ENCODE measurements around the gene MRPL11.

MRPL11 gene

DNA sequence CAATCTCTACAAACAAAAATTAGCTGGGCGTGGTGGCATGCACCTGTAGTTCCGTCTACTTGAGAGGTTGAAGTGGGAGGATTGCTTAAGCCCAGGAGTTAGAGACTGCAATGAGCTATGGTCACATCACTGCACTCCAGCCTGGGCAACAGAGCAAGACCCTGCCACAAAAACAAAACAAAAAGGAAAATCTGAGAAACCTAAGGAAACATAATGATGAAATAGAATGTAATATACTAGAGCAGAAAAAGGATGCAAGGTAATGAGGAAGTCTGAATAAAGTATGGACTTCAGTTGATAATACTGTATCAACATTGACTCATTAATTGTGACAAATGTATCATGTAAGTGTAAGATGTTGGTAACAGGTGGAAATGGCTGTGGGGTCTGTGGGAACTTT lies 9.7 kb downstream of the MRPL11 start:
- DNase-seq, result no peak

DNA sequence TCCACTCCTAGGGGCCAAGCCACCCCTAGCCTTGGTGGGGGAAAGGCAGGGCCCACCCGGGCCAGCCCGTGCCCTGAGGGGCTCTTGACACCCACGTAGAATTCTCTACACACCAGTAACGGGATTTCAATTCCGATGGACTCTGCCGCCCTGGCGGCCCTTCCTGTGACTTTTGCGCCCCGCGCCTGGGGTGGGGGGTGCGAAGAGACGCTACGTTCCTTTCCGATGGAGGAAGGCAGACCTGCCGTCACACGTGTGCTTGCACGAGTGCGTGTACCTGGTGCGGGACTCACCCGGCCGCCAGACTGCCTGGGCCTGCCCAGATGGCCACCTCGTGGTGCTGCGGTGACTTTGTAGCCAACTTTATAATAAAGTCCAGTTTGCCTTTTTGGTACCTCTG lies 12.3 kb downstream of the MRPL11 start:
- no peak for DNase-seq

DNA sequence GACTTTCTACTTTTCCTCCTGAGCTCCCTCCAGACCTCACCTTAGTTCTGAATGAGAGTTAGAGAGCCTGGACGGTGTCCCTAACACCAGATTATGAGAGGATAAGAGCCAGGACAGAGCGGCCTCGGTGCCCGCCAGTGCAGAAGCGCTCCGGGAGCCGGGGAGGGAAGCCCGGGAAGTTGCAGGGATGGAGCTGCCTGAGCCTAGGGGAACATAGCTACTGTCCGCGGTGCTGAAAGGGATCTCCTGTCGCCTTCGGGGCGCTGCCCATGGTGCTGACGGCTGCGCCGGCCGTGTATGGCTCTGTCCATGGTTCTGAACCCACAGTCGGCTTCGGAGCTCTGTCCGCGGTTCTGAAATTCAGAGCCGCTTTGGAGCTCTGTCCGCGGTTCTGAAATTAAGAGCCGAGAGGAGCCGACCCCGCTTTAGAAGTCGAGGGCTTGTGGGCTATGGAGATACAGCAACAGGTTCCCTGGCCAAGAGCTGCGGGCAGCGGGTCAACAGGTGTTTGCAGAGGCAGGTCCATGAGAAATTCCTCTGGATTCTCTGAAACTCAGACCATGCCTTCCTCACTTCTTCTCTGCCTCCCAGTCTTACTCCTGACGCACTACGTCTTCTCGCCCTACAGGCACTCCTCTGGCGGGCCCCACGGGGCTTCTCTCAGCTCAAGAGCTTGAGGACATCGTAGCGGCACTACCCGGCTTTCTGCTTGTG lies 17.0 kb downstream of the MRPL11 start:
- DNase-seq, result peak; percentile 94

DNA sequence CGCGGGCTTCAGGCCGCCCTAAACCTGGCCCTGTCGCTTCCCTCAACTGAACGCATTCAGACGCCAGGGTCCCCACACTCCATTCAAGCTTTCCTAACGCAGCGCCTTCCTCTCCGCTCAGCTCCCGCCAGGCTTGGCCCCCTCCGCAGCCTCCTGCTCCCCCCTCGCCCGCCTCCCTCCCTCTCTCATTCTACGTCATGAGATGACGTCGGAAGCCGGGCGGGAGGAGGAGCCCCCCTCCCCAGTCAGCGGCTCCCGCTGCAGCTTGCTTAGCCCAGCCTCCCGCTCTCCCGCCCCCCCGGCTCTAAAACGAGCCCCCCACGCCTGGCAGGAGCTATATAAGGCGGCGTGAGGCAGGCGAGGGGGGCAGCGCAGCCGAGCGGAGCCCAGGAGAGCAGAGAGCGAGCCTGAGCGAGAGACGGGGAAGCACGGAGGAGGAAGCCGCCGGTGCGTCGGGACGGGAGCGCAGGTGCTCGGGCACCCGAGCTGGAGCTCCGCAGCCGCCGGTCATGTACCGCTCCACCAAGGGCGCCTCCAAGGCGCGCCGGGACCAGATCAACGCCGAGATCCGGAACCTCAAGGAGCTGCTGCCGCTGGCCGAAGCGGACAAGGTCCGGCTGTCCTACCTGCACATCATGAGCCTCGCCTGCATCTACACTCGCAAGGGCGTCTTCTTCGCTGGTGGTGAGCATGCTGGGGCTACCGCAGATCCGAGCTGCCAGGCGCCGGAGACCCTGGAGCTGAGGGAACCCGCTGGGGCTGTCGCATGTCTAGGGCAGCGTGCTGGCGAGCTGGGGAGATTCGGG lies 17.8 kb downstream of the MRPL11 start, which contains the start of gene NPAS4:
TSS of gene NPAS4 (plus strand) at position 365 of the 806 bp plus-strand sequence. CDS start at position 510, 145 bp downstream.
- DNase-seq, result no peak

DNA sequence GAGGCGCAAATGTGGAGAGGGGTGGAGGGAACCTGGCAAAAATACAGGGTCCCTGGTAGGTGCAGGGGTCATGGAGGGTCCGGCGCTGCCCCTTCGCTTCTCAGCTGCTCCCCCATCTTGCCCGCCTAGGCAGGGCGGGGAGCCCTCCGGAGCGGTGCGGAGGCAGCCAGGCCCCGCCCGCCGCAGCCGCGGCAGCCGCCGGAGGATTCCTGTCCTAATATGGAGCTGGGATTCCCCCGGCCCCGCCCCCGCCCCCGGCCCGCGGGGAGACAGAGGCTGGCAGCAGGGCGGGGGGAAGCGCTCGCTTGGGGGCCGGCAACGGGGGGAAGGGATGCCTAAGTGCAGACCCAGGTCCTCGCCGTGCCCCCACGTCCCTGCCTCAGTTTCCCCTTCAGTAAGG lies 18.8 kb downstream of the MRPL11 start:
- no peak for DNase-seq

DNA sequence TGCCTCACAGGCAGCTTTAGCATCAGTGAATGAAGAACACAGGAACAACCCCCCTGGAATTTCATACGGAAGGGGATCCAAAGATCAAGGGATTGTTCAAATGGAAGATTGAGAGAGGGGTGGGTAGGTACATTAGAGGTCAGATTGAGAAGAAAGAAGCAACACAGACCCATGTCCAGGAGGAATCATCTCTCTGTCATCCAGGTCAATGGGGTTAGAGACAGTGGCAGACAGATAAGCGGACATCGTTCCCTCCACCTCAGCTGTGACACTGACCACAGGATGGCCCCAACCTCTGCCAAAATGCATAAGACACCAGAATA lies 19.7 kb downstream of the MRPL11 start:
- no peak for DNase-seq

DNA sequence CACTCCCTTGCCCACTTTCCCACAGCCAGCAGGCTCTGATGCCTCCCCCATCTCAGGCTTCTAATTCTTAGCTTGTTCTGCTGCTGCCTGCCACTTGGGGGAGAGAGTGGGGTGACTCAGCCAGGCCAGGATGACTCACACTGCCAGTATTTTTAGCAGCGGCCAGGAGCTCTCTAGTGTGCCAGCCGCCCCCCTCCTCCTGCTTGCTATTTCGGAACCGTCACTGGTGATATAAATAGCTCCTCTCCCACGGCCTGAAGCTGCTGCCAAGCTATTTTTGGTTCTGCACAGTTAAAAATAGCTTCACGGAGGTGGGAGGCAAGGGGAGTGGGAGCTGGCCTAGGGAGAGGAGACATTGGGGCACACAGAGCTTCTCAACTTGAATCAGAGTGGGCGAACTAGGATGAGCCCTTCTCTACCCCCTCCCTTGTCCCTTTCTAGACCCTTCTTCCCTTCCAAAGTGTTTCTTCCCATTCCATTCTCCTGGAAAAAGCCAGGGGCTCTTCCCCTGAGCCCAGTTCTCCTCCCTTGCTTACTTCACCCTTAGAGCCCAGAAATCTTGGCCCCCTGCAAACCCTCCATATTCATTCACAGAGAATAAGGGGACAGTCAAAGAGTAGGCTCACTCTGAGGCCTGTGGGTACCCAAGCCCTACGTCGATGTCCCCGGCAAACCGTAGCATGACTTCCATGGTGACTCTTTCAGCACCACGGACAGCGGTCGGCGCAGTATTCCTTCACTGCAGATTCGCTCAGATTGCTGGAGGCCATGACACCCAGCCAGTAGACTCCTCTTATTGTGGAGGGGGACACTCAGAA lies 20.3 kb downstream of the MRPL11 start:
- peak; percentile 87 for DNase-seq

DNA sequence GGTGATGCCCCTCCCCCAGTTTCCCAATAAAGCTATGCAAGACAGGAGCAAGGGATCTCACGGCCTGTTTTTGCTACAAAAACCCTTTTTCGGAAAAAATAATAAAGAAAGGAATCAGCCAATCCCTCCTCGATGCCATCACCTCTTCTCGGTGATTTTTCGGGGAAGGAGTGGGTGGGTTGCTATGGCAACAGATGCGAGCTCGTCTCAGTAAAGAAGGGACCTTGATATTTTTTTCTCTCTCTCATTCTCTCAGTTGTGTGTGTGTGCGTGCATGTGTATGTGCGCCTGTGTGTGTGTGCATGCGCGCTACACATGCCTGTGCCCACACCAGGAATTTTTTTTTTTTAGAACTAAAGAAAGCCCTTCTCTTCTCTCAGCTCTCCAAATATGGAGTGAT lies 21.6 kb downstream of the MRPL11 start:
- no peak for DNase-seq

DNA sequence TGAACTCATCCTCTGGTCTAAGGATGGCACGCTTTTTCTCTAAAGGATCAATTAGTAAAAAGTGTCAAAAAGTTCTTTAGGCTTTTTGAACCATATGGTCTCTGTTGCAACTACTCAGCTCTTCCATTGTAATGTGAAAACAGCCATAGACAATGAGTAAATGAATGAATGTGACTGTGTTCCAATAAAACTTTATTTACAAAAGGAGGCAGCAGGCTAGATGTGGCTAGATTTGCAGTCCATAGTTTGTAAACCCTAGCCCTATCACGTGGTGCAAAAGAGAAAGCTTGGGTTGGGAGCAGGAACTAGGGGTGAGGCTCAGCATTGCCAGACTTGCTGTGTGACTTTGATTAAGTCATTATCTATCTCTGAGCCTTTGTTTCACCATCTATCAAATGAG lies 23.2 kb downstream of the MRPL11 start:
- DNase-seq, result no peak

DNA sequence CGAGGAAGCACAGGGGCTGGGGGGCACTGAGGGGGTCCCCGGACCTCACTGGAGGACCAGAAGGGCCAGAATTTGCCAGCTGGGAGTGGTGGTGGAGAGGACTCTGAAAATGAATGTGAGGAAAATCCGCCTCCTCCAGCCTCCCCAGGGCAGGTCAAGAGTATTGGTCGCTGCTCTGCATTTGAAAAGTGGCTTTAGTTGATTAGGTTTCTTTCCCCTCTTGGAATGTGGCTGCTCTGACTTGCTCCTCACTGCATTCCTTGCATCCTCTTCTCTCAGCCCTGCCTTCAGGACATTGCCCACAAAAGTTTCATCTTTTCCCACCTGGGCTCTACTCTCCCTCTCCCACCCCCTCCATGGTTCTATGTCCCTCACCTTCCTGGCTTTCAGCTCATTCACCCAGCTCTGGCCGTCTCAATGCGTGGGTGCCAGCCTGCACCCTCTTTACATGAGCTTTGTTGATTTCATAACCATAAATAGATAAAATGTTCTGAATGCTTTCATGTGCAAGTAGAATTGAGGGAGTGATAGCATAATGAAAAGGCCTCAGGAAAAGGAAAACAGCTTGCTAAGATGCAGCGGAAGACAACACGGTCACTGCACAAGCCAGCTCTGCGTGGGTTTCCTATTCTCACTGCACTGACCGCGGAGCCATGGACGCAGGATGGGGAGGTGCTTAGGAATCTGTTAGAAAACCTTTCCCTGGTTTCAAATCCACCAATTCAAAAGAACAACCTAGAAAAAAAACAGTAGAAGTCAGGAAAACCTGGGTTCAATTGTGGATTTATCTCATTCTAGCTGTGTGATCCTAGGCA lies 24.3 kb downstream of the MRPL11 start:
- no peak for DNase-seq

DNA sequence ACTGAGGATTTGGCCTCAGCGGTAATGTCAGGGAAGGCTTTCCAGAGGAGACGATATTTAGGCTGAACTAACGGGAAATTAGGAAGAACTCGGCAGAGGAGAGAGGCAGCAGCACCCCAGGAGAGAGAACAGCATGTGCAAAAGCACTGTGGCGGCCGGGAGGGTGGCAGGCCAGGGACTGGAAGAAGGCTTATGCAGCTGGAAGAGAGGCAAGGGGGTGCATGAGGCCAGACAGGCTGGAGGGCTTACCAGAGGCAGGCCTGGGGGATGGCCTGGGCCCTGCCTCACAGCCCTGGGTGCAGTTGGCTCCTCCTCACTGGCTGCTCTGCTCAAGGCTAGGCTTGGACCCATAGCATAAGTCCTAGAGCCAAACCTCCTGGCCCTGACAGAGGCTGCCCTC lies 25.5 kb downstream of the MRPL11 start:
- DNase-seq, result no peak

DNA sequence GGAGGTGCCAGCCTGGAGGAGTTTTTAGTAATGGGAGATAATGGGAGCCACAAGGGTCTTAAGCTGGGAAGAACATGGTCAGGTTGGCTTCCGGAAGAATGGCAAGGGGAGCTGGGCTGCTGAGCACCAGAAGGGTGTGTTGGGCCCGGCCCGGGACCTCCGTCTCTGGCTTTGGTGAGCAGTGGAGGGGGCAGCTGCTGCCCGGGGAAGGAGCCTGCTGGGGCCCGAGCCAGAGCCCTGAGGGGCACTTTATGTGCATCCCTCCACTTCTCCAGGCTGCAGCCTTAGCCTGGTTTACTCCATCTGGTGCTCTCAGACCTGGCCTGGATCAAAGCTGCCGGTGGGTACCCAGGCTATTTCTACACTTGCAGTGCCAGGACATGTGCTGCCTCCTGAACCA lies 26.5 kb downstream of the MRPL11 start:
- no peak for DNase-seq

DNA sequence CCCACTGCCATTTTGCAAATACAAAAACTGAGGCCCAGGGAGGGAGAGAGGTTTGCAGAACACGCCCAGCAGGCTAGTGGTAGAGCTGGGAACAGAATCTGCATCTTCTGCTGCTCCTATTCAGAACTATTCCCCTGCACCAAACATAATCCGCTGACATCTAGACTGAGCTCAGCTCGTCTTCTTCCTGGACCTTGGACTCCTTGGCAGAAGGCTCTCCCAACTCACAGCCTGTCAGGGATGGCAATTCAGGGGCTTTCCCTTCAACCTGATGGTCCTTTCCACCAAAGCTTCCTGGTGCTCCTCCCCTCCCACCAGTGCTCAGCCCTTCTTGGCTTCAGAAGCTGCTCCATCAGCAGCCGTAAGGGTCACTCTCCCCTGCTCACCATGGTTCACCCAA lies 27.3 kb downstream of the MRPL11 start:
- DNase-seq, result no peak

DNA sequence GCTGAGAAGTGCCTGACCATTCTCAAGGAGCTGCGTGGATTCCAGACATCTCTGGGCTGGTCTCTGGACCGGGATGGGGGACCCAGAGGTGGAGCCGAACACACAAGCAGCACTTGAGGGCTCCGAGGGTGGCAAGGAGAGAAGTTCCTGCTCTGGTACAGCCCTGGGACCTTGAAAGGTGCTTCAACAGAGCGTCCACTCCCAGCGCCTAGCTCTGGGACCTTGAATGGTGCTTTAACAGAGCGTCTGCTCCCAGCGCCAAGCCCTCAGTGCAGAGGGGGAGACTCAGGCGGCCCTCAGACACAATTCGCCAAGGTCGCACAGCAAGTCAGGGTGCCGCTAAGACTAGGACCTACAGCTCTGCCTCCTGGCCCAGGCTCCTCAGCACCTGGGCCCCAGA lies 28.5 kb downstream of the MRPL11 start:
- DNase-seq, result no peak

DNA sequence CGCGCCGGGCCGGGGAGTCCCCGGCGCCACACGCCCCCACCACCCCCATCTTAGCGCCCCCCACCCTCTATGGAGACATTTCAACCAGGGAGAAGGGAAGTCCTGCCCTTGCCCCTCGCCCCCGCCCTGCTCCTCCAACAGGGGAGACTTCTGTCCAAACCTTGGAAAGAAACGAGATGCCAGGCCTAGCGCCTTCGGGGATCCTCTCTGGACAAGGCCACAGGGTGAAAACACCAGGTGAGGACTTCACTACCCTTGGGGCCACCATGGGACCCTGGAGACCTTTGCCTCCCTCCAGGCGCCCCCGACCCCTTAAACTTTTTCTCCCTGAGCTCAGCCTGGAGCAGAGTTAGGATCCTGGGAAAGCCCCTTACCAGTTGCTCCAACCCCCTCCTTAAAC lies 29.4 kb downstream of the MRPL11 start:
- no peak for DNase-seq

DNA sequence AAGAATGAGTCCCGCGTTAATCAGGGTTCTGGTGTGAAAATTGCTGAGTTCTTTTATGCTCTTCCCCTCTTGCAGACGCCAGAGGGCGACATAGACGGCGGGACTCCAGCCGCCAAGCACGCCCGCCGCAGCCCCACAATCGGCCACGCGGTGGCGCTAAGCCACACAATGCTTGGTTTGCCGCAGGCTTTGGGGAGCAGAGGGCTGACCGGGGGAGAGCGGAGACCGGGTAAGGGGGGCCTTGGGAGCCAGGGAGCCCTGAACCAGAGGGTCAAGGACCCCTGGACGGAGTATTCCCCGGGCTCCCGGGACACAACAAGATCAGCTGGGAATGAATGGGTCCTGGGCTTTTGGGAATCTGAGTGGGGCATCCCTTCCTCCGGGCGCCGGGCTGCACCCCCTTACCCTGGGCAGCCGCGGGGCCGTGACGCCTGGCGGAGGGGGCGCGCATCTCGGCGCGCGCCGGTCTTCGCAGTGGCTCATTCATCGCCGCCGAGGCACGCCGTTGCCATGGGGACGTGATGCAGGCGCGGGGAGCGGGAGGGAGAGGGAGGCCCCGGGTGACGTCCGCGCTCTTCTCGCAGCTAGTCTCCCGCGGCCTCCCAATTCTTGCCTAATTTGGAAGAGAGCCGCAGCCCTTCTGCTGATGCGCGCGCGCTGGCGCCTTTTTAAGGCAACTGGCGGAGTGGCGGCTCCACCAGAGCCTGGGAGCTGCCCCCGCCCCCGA lies 30.0 kb downstream of the MRPL11 start:
- DNase-seq, result peak; percentile 93

DNA sequence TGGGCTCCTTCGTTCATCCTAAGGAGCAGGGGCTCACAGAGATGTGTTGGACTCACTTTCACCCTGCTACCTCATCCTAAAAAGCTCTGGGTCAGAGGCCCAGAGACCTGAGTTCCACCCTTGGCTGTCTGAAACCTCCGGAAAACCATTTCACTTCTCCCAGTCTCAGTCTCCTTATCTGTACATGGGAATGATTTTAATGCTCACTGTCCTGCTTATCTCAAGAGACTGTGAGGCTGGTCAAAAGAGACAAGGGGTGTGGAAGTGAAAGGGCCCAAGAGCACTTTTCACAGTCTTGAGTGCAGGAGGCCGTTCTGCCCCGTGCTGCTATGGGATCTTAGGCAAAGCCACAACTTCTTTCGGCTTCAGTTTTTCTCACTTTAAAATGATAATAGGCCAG lies 31.0 kb downstream of the MRPL11 start:
- DNase-seq, result no peak

DNA sequence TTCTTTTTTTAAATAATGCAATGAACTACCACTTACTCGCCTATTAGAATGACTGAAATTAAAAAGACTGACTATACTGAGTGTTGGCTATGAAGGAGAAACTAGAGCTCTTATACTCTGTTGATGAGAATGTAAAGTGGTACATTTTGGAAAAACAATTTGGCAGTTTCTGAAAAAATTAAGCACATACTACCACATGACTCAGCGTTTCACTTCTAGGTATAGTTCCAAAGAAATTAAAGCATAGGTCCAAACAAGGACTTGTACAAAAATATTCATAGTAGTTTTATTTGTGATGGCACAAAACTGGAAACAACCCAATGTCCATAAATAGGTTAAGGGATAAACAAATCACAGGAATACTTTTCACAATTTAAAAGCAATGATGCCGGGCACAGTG lies 44.7 kb downstream of the MRPL11 start:
- no peak for DNase-seq

DNA sequence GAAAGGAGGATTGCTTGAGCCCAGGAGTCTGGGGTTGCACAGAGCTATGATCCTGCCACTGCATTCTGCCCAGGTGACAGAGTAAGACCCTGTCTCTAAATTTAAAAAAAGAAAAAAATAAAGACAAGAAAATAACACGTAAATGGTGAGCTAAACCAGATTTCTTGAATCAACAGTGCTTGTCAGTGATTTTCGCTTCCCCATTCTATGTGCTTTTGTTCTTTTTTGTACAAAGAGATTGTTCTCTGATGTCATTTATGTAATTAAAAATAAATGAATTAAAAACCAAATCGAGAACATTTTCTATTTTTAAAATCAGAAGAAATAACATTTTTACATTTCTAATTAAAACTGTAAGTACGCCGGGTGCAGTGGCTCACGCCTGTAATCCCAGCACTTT lies 47.3 kb downstream of the MRPL11 start:
- peak; percentile 53 for DNase-seq

DNA sequence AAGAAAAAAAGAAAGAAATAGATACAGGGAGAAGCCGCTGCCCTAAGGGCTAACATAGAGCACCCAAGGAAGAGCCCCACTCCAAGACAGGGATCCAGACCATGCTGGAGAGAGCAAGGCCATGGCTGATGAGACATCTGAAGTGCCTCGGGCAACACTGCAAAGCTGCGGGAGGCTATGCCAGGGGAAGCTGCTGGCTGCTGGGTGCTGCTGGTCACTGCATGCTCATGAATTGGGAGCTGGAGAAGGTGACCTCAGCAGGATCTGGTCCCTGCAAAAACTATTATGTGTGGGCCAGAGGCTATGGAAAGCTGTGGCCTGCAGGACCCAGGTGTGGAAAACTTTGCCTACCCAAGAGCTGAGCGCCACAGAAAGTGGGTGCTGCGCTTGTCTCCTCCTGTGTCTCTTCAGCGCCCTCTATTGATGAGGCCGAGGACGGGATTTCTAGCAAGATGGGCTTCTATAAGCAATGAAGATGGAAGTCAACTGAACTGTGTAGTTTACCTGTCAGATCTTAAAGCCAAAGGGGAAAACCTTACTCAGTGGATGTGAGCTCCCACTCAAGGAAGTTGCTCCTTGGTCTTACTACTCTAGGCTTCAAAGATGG lies 49.8 kb downstream of the MRPL11 start:
- DNase-seq, result peak; percentile 94

DNA sequence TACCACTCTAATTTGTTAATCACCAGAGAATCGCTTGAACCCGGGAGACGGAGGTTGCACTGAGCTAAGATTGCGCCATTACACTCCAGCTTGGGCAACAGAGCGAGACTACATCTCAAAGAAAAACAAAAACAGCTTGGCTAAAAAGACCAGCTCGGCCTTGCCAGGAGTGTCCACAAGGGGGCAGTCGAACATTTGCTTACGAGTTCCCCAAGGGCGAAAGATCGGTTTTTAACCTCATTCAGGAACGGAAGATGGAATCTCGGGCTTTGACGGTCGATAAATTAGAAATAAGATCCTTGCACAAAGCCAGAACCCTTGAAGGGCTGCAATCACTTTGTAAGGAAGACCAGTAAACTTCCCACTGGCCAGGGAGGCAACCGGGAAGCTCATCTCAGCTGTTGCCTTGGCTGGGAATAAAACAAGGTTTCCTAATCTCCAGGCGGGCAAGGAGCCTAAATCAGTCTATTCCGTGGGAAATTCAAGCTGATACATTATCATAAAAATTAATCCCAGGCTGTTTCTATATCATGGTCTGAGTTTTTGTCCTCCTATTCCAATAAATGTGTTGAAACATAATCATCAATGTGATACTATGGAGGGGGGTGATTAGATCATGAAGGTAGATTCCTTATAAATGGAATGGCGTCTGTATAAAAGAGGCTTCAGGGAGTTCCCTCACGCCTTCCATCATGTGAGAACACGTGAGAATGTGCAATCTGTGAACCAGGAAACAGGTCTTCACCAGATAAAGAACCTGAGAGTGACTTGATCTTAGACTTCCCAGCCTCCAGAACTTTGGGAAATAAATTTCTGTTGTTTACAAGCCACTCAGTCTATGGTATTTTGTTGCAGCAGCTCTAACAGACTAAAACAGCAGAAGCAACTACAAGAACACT lies 52.2 kb downstream of the MRPL11 start:
- DNase-seq, result peak; percentile 92

Measured in RPMI8226 (cell line).